HCT116 (cell line): ENCODE results near the gene TCERG1L. TPM values are rescaled to one million over a fixed set of nuclear protein-coding genes. Genes with fewer than 3 reads are reported as not detected.

Source experiments
- ATAC-seq: fragments of 200-7000 bp; cut with Tn5 transposase; 2 replicates; pipeline ENCODE4 v1.9.1; 2020; ENCODE audit warnings: mild to moderate bottlenecking, moderate library complexity
- BruUV-seq: library from RNA; stranded (reverse); fragments of 400-500 nt; replicated peaks from 2 replicates; lab custom pipeline; 2021; lab: Mats Ljungman, UMichigan
- CTCF ChIA-PET: fragments of 300-600 bp; sonication (Branson Sonifier 250); formaldehyde crosslinking; loops from one replicate; lab custom pipeline; 2021; ENCODE audit warnings: antibody characterized with exemption; lab: Charles Lee
- POLR2A ChIA-PET: fragments of 300-600, 350-600 bp; sonication (Branson Sonifier 250); formaldehyde crosslinking; loops from one replicate; lab custom pipeline; 2021; ENCODE audit warnings: antibody characterized with exemption; lab: Charles Lee
- RAD21 ChIA-PET, 2 experiments: fragments of 300-600 bp; sonication (Branson Sonifier 250); formaldehyde crosslinking; loops; one replicate each; lab custom pipeline; 2023; ENCODE audit warnings: low total read pairs in 2 of 2; ENCODE audit not compliant: uncharacterized antibody in 2 of 2, unreplicated experiment in 2 of 2, low non-redundant PET in 1 of 2; lab: Charles Lee
- DNase-seq: peaks from one replicate; pipeline ENCODE4 v3.0.0-alpha.2; 2010; ENCODE audit warnings: low read depth, low spot score
- H2AFZ ChIP-seq: fragments of 200-600 bp; shearing (Covaris generic), sonication (generic); 2 replicates; pipeline ENCODE4 v1.6.1; 2017; ENCODE audit warnings: low read depth, mixed run types, mixed read lengths, antibody characterized with exemption, low read length; ENCODE audit not compliant: poor library complexity, severe bottlenecking
- H3K27ac ChIP-seq: 2 replicates; pipeline ENCODE4 v1.5.1; 2012; ENCODE audit warnings: low read depth, low read length
- H3K27me3 ChIP-seq: fragments of 200-600 bp; sonication (generic); 2 replicates; pipeline ENCODE4 v1.6.1; 2016; ENCODE audit warnings: mixed run types, low read length, mixed read lengths; ENCODE audit not compliant: insufficient read depth
- H3K36me3 ChIP-seq, 2 experiments: fragments of 200-500 bp in 1 of 2; fragments of 200-600 bp in 1 of 2; sonication (Bioruptor generic) in 1 of 2; sonication (generic) in 1 of 2; 2 replicates each; pipeline versions ENCODE4 v1.5.1 to v1.6.1; 2014 to 2016; ENCODE audit warnings: low read length in 2 of 2, inconsistent platforms in 1 of 2, mixed read lengths in 1 of 2, mixed run types in 1 of 2; ENCODE audit not compliant: insufficient read depth in 2 of 2, control insufficient read depth in 1 of 2
- H3K4me1 ChIP-seq, 2 experiments: fragments of 200-600 bp in 1 of 2; sonication (generic) in 1 of 2; 2 replicates each; pipeline versions ENCODE4 v1.5.1 to v1.6.1; 2012 to 2017; ENCODE audit warnings: low read length in 2 of 2, inconsistent platforms in 1 of 2, mild to moderate bottlenecking in 1 of 2, mixed read lengths in 1 of 2, mixed run types in 1 of 2, moderate library complexity in 1 of 2; ENCODE audit not compliant: insufficient read depth in 2 of 2, control insufficient read depth in 1 of 2
- H3K4me2 ChIP-seq: fragments of 200-600 bp; sonication (generic); 2 replicates; pipeline ENCODE4 v1.6.1; 2017; ENCODE audit warnings: mixed run types, low read length, mixed read lengths
- H3K4me3 ChIP-seq, 2 experiments: fragments of 200-600 bp in 1 of 2; sonication (generic) in 1 of 2; replicated peaks in 1 of 2; 2 replicates each; pipeline ENCODE4 v1.5.1; 2011 to 2016; ENCODE audit warnings: low read length in 2 of 2, control low read depth in 1 of 2, low read depth in 1 of 2, mild to moderate bottlenecking in 1 of 2, mixed read lengths in 1 of 2, mixed run types in 1 of 2
- H3K79me2 ChIP-seq: fragments of 200-600 bp; sonication (generic); 2 replicates; pipeline ENCODE4 v1.6.1; 2017; ENCODE audit warnings: mild to moderate bottlenecking, mixed run types, low read length, moderate library complexity, mixed read lengths; ENCODE audit not compliant: insufficient read depth
- H3K9ac ChIP-seq: fragments of 200-600 bp; sonication (generic); 2 replicates; pipeline ENCODE4 v1.6.1; 2016; ENCODE audit warnings: low read length, mixed read lengths
- H3K9me2 ChIP-seq: fragments of 200-600 bp; sonication (generic), shearing (Covaris generic); 2 replicates; pipeline ENCODE4 v1.6.1; 2017; ENCODE audit warnings: mixed run types, mild to moderate bottlenecking, moderate library complexity; ENCODE audit not compliant: insufficient read depth
- H3K9me3 ChIP-seq, 2 experiments: fragments of 200-500 bp in 1 of 2; fragments of 200-600 bp in 1 of 2; sonication (Bioruptor generic) in 1 of 2; sonication (generic) in 1 of 2; 2 replicates each; pipeline ENCODE4 v1.6.1; 2014 to 2017; ENCODE audit warnings: low read length in 2 of 2, mixed read lengths in 2 of 2, inconsistent platforms in 1 of 2, low read depth in 1 of 2, mild to moderate bottlenecking in 1 of 2, mixed run types in 1 of 2, moderate library complexity in 1 of 2; ENCODE audit not compliant: control insufficient read depth in 1 of 2, insufficient read depth in 1 of 2
- H4K20me1 ChIP-seq: fragments of 200-600 bp; sonication (generic), shearing (Covaris generic); 2 replicates; pipeline ENCODE4 v1.6.1; 2017; ENCODE audit warnings: mixed run types, mild to moderate bottlenecking, moderate library complexity; ENCODE audit not compliant: insufficient read depth
- ATF3 ChIP-seq: IDR thresholded peaks from 2 replicates; pipeline ENCODE4 v1.6.1; 2012
- CBX3 ChIP-seq: IDR thresholded peaks from 2 replicates; pipeline ENCODE4 v1.6.1; 2012; ENCODE audit warnings: low read depth
- CEBPB ChIP-seq: IDR thresholded peaks from 2 replicates; pipeline ENCODE4 v1.6.1; 2012; ENCODE audit warnings: low read depth
- CTCF ChIP-seq, 3 experiments: fragments of 200-600 bp in 1 of 3; sonication (generic) in 1 of 3; IDR thresholded peaks in 2 of 3; conservative IDR thresholded peaks in 1 of 3; 2 replicates each; pipeline ENCODE4 v1.5.1; 2012 to 2017; ENCODE audit warnings: low read depth in 2 of 3, low read length in 2 of 3, antibody characterized with exemption in 1 of 3, borderline replicate concordance in 1 of 3, control low read depth in 1 of 3, mild to moderate bottlenecking in 1 of 3, mixed read lengths in 1 of 3, mixed run types in 1 of 3, moderate library complexity in 1 of 3; ENCODE audit not compliant: insufficient read depth in 1 of 3
- ELF1 ChIP-seq: IDR thresholded peaks from 2 replicates; pipeline ENCODE4 v1.6.1; 2012; ENCODE audit warnings: low read depth, borderline replicate concordance
- EZH2 ChIP-seq: fragments of 200-600 bp; sonication (generic); IDR thresholded peaks from 2 replicates; pipeline ENCODE4 v1.6.1; 2017; ENCODE audit warnings: antibody characterized with exemption, mixed run types
- FOSL1 ChIP-seq: IDR thresholded peaks from 2 replicates; pipeline ENCODE4 v1.6.1; 2012; ENCODE audit warnings: low read depth
- JUND ChIP-seq: IDR thresholded peaks from 2 replicates; pipeline ENCODE4 v1.6.1; 2012
- MAX ChIP-seq: IDR thresholded peaks from 2 replicates; pipeline ENCODE4 v1.6.1; 2012
- REST ChIP-seq: IDR thresholded peaks from 2 replicates; pipeline ENCODE4 v1.6.1; 2012; ENCODE audit warnings: low read depth
- SIN3A ChIP-seq: IDR thresholded peaks from 2 replicates; pipeline ENCODE4 v1.6.1; 2012; ENCODE audit warnings: low read depth
- SP1 ChIP-seq: IDR thresholded peaks from 2 replicates; pipeline ENCODE4 v1.6.1; 2012; ENCODE audit warnings: low read depth
- SRF ChIP-seq: IDR thresholded peaks from 2 replicates; pipeline ENCODE4 v1.6.1; 2012; ENCODE audit warnings: low read depth
- TCF7L2 ChIP-seq: IDR thresholded peaks from 2 replicates; pipeline ENCODE4 v1.7.0; 2011; ENCODE audit warnings: borderline replicate concordance, inconsistent platforms; ENCODE audit not compliant: insufficient read depth, insufficient read length; ENCODE audit errors: extremely low read depth
- ZBTB33 ChIP-seq: IDR thresholded peaks from 2 replicates; pipeline ENCODE4 v1.6.1; 2011; ENCODE audit warnings: mild to moderate bottlenecking, low read length, moderate library complexity; ENCODE audit not compliant: insufficient replicate concordance; ENCODE audit errors: extremely low read depth
- ZFX ChIP-seq: fragments of 450-650 bp; IDR thresholded peaks from 2 replicates; pipeline ENCODE4 v1.6.1; 2017
- ZNF274 ChIP-seq: fragments of 200-500 bp; sonication (Bioruptor generic); IDR thresholded peaks from 2 replicates; pipeline ENCODE4 v1.6.1; 2014; ENCODE audit warnings: mild to moderate bottlenecking, low read depth, low read length, inconsistent platforms
- intact Hi-C: fragments of 100-400 bp; cut with micrococcal nuclease; formaldehyde crosslinking; loops from 2 replicates; pipeline ENCODE4 v1.10.0; 2022
- total RNA-seq: library from RNA; stranded (reverse); gene quantifications from one replicate; pipeline ENCODE4 v1.2.1, GENCODE V29; 2021; ENCODE audit not compliant: unreplicated experiment

The TCERG1L gene
- total RNA-seq, 1 experiment from 2014 or later = not detected

- H3K27ac ChIP-seq = no peak overlapping the region
- no peak overlapping the region for H2AFZ ChIP-seq
- POLR2A ChIA-PET = no interaction called here
- no peaks in the 10 kb centered on the region for H3K4me1 ChIP-seq
- H3K9ac ChIP-seq = no peak overlapping the region
- H4K20me1 ChIP-seq = no peaks in the 10 kb centered on the region
- TF ChIP-seq CEBPB = no peak
- TF ChIP-seq EZH2 = no peak
- TF ChIP-seq SRF = no peak
- no peak for TF ChIP-seq ZBTB33
- no peak for TF ChIP-seq SIN3A
- TF ChIP-seq ZNF274 = no peak
- no peak for TF ChIP-seq ZFX
- no peak for TF ChIP-seq ELF1
- TF ChIP-seq MAX = no peak
- TF ChIP-seq TCF7L2 = no peak
- TF ChIP-seq ATF3 = no peak
- TF ChIP-seq JUND = no peak
- no peak for TF ChIP-seq REST
- no peak for TF ChIP-seq CBX3
- no peak for TF ChIP-seq FOSL1
- no peak for TF ChIP-seq CTCF (IDR thresholded peaks at IDR 0.05 in 2 of 3, conservative IDR thresholded peaks at IDR 0.05 in 1 of 3; ENCODE audit: borderline replicate concordance in 1 of 3, insufficient read depth in 1 of 3, low read depth in 2 of 3, low read length in 2 of 3)
- TF ChIP-seq SP1 = no peak
- no peaks in the 10 kb centered on the region for H3K9me2 ChIP-seq
- no peaks in the 10 kb centered on the region for H3K79me2 ChIP-seq
- intact Hi-C loops = no loop called here
- RAD21 ChIA-PET = no interaction called here
- no peaks in the 10 kb centered on the region for H3K27me3 ChIP-seq
- no peak for DNase-seq
- H3K4me2 ChIP-seq = no peak overlapping the region
- BruUV-seq = no TSS peak
- no peak for ATAC-seq
- H3K4me3 ChIP-seq = no peak overlapping the region
- CTCF ChIA-PET = no interaction called here
- H3K36me3 ChIP-seq = no peaks in the 10 kb centered on the region
- no peaks in the 10 kb centered on the region for H3K9me3 ChIP-seq
These were observed 255.4 kb downstream of the TCERG1L start for GRCh38 chr10:131056091-131056579.
